ENCODE data around the gene TMTC4. TPM values are rescaled to one million over a fixed set of nuclear protein-coding genes. Genes with fewer than 3 reads are reported as not detected.
"Not testable (repeated sequence)": the region's sequence is repeated elsewhere in the genome, so short reads cannot be mapped to it uniquely, and the experiment has no call there.

The TMTC4 gene
- total and polyA plus RNA-seq, 9 donors, result 12.7 to 18.2 (median 15.2) TPM

DNA sequence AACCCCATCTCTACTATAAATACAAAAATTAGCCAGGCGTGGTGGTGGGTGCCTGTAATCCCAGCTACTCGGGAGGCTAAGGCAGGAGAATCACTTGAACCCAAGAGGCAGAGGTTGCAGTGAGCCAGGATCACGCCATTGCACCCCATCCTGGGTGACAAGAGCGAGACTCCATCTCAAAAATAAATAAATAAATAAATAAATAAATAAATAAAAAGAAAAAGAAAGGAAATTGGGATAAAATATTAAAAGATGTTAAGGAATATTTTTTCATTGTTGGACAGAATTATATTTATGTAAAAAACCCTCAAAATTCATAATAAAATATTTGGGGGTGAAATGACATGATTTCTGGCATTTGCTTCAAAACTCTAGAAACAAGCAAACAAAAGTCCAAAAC lies 97.4 kb downstream of the TMTC4 start:
- not testable (repeated sequence) for DNase-seq; H3K27ac ChIP-seq (ENCODE audit: low read length); H3K4me3 ChIP-seq (ENCODE audit: low read length); H3K9me3 ChIP-seq (replicated peaks; ENCODE audit: control insufficient read depth, low read depth, low read length); H3K27me3 ChIP-seq (ENCODE audit: control insufficient read depth, insufficient read depth, low read length); H3K4me1 ChIP-seq (ENCODE audit: control insufficient read depth, insufficient read depth, low read length)
- peaks cover 12% of the 10 kb centered on the region for H3K36me3 ChIP-seq (ENCODE audit: control insufficient read depth, insufficient read depth, low read length)
- no CpG with 5 or more reads among the region's 4 CpGs for WGBS (ENCODE audit: insufficient coverage)

DNA sequence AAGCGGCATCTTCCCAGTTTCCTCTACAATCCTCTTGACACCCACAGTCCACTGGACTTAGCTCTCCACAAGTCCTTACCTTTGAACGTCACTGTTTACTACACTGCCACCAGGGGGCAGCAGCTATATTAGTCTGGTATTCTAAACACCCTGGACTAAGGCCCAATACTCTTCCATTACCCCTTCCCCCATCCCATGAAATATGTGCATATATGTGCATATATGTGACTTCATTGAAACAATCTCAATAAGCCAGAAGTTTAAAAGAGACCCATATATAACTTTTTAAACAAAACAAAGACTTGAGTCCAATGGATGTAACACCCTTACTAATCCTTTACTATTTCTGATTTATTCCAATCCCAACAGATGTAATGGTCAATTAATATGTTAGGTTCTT lies 101.5 kb downstream of the TMTC4 start:
- WGBS (ENCODE audit: insufficient coverage), result 100% methylated on average over 1 of the region's 2 CpGs
- Histone ChIP-seq H3K27me3 (ENCODE audit: control insufficient read depth, insufficient read depth, low read length) (no peaks in the 10 kb centered on the region), H3K4me1 (ENCODE audit: control insufficient read depth, insufficient read depth, low read length) (no peaks in the 10 kb centered on the region), H3K9me3 (replicated peaks; ENCODE audit: control insufficient read depth, low read depth, low read length) (no peaks in the 10 kb centered on the region), H3K27ac (ENCODE audit: low read length) (no peak overlapping the region), H3K4me3 (ENCODE audit: low read length) (no peak overlapping the region), H3K36me3 (ENCODE audit: control insufficient read depth, insufficient read depth, low read length) (no peaks in the 10 kb centered on the region)
- DNase-seq, result peak; percentile 65

DNA sequence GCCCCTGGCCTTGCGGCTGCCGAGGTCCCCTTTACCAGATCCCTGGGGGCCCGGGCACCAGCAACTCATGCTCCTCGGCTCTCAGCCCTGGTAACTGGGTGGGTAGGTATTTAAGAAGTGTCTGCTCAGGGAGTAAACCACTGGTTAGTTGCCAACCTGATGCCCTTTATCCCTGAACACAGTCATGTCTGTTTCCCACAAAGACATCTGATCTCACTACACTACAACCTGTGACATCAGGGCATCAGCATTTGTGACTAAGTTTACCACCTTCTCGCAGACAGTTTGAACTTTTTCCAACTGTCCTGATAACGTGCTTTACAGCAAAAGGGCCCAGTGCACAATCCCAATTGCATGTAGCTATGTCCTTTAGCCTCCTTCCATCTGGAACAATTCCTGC lies 108.1 kb downstream of the TMTC4 start:
- Histone ChIP-seq H3K9me3 (replicated peaks; ENCODE audit: control insufficient read depth, low read depth, low read length) (peaks cover 3% of the 10 kb centered on the region), H3K4me1 (ENCODE audit: control insufficient read depth, insufficient read depth, low read length) (no peaks in the 10 kb centered on the region), H3K27me3 (ENCODE audit: control insufficient read depth, insufficient read depth, low read length) (no peaks in the 10 kb centered on the region), H3K4me3 (ENCODE audit: low read length) (no peak overlapping the region), H3K27ac (ENCODE audit: low read length) (no peak overlapping the region), H3K36me3 (ENCODE audit: control insufficient read depth, insufficient read depth, low read length) (no peaks in the 10 kb centered on the region)
- 94% methylated on average over 5 of the region's 6 CpGs for WGBS (ENCODE audit: insufficient coverage)
- DNase-seq, result no peak

DNA sequence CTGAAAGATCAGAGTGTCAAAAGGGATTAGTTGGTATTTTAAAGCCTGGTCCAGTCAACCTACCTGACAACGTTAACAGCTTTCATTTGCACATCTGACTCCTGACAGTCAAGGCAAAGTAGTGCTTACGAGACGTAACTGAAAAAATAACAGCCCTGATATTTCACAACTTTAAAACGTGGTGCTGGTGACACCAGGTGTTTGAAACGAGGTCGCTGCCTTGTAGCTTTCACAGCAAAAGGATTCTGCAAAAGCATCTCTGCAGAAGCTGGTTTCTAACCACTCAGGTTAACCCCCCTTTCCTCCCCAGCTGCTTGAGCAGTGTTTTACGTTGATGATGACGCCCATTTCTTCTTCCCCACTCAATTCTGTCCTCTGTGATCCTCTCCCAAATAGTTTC lies 109.3 kb downstream of the TMTC4 start:
- DNase-seq, result no peak
- Histone ChIP-seq H3K36me3 (ENCODE audit: control insufficient read depth, insufficient read depth, low read length) (no peaks in the 10 kb centered on the region), H3K9me3 (replicated peaks; ENCODE audit: control insufficient read depth, low read depth, low read length) (peaks cover 3% of the 10 kb centered on the region), H3K4me1 (ENCODE audit: control insufficient read depth, insufficient read depth, low read length) (no peaks in the 10 kb centered on the region), H3K27ac (ENCODE audit: low read length) (no peak overlapping the region), H3K27me3 (ENCODE audit: control insufficient read depth, insufficient read depth, low read length) (no peaks in the 10 kb centered on the region), H3K4me3 (ENCODE audit: low read length) (no peak overlapping the region)
- WGBS (ENCODE audit: insufficient coverage), result 58% methylated on average over 8 of the region's 8 CpGs

DNA sequence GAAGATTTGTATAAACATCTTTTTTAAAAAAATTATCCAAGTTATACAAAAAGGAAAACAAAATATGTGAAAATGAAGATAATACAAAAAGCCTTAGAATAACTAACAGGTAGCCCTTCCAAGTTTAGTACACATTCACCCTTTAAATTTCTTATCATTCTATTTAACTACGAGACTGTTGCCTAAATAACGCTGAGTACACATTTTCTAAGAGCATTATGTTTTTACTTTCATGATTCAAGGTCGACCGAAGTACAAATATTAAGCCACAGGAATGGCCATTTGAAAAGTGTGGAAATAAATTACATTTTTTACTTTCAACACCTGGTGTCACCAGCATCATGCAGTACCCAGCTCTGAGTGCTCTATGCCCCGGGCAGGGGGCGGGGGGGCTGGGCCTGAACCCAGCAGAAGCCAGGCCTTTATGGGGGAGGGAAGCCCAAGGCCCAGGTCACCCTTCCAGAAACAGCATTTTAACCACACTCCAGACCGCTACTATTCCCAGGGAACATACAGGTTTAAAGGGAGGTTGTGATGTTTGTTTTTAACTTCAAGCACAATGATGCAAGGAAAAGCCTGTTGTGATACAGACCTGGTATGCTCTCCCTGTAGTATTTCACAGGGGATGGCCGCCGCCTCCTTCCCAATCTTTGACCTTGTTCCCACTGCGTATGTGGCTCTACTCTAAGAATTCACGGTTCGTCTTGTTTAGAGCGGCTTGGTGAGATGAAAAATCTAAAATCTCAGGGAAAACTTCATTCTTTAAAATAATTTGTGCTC lies 110.0 kb downstream of the TMTC4 start:
- Histone ChIP-seq H3K9me3 (replicated peaks; ENCODE audit: control insufficient read depth, low read depth, low read length) (peaks cover 3% of the 10 kb centered on the region), H3K27ac (ENCODE audit: low read length) (no peak overlapping the region), H3K36me3 (ENCODE audit: control insufficient read depth, insufficient read depth, low read length) (no peaks in the 10 kb centered on the region), H3K4me3 (ENCODE audit: low read length) (no peak overlapping the region), H3K4me1 (ENCODE audit: control insufficient read depth, insufficient read depth, low read length) (no peaks in the 10 kb centered on the region), H3K27me3 (ENCODE audit: control insufficient read depth, insufficient read depth, low read length) (no peaks in the 10 kb centered on the region)
- DNase-seq, result no peak
- 81% methylated on average over 2 of the region's 13 CpGs for WGBS (ENCODE audit: insufficient coverage)

DNA sequence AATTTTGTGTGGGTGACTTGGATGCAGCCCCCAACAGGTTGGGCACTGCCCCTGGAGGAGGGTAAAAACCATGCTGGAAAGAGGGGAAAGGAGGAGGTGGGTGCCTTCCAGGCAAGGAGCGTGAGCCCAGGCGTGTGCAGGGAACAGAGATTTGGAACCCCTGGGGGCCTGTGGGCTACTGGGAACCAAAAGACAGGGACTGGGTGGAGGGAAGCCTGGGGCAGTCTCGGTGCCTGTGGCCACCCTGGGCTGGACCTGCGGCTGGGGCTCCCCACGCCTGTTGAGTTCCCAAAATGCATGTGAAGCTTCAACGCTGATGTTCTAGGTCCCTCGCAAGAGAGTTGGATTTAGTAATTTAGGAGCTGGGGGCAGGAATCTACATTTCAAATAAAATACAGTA lies 110.8 kb downstream of the TMTC4 start:
- WGBS (ENCODE audit: insufficient coverage), result 86% methylated on average over 2 of the region's 7 CpGs
- H3K27me3 ChIP-seq (ENCODE audit: control insufficient read depth, insufficient read depth, low read length), result no peaks in the 10 kb centered on the region
- H3K4me1 ChIP-seq (ENCODE audit: control insufficient read depth, insufficient read depth, low read length), result no peaks in the 10 kb centered on the region
- no peaks in the 10 kb centered on the region for H3K36me3 ChIP-seq (ENCODE audit: control insufficient read depth, insufficient read depth, low read length)
- peaks cover 3% of the 10 kb centered on the region for H3K9me3 ChIP-seq (replicated peaks; ENCODE audit: control insufficient read depth, low read depth, low read length)
- H3K27ac ChIP-seq (ENCODE audit: low read length), result no peak overlapping the region
- DNase-seq, result no peak
- H3K4me3 ChIP-seq (ENCODE audit: low read length), result no peak overlapping the region

DNA sequence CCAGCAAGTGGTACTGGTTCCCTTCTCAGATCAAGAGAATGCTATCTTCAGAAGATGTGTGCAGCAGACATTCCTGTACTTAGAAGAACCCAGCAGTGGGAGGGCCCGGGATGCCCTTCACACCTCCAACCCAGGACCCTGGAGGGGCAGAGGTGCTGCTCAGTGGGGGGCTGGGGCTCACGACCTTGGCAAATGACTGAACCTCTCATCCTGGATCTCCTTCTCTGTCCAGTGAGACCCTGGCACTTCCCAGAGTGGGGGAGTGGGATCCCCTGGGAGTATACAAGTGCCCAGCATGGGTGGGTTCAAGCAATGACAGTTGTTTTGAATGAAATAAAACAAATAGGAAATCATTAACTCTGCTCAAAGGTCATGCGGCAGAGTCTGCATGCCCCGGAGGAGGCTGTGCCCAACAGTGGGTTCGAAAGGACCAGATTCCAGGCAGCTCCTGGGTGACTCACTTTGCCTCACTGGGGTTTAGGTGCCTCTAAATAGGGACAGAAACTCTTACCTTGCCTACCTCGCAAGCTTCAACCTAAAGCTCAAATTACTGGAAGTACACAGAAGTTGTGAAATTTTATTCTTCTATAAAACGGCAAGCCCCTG lies 112.9 kb downstream of the TMTC4 start:
- WGBS (ENCODE audit: insufficient coverage), result 67% methylated on average over 3 of the region's 7 CpGs
- Histone ChIP-seq H3K36me3 (ENCODE audit: control insufficient read depth, insufficient read depth, low read length) (no peaks in the 10 kb centered on the region), H3K4me3 (ENCODE audit: low read length) (no peak overlapping the region), H3K27ac (ENCODE audit: low read length) (no peak overlapping the region), H3K4me1 (ENCODE audit: control insufficient read depth, insufficient read depth, low read length) (no peaks in the 10 kb centered on the region), H3K27me3 (ENCODE audit: control insufficient read depth, insufficient read depth, low read length) (no peaks in the 10 kb centered on the region), H3K9me3 (replicated peaks; ENCODE audit: control insufficient read depth, low read depth, low read length) (peaks cover 3% of the 10 kb centered on the region)
- DNase-seq, result no peak

DNA sequence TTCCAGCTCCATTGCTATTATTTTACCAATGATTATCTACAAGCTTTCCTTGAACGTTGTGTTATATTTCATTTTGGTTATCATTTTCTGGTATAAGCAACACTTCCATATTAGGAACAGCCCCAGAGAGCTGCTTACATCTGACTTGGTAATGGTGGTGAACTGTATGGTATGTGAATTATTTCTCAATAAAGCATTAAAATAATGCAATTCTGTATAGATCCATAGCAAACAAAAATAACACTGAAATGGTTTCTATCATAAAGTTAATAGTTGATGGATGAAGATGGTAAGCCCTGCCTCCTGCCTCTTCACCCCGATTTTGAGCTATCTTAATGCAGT lies 113.5 kb downstream of the TMTC4 start:
- Histone ChIP-seq H3K27ac (ENCODE audit: low read length) (no peak overlapping the region), H3K9me3 (replicated peaks; ENCODE audit: control insufficient read depth, low read depth, low read length) (peaks cover 3% of the 10 kb centered on the region), H3K36me3 (ENCODE audit: control insufficient read depth, insufficient read depth, low read length) (no peaks in the 10 kb centered on the region), H3K4me1 (ENCODE audit: control insufficient read depth, insufficient read depth, low read length) (no peaks in the 10 kb centered on the region), H3K27me3 (ENCODE audit: control insufficient read depth, insufficient read depth, low read length) (no peaks in the 10 kb centered on the region), H3K4me3 (ENCODE audit: low read length) (no peak overlapping the region)
- 100% methylated on average over 1 of the region's 2 CpGs for WGBS (ENCODE audit: insufficient coverage)
- no peak for DNase-seq

DNA sequence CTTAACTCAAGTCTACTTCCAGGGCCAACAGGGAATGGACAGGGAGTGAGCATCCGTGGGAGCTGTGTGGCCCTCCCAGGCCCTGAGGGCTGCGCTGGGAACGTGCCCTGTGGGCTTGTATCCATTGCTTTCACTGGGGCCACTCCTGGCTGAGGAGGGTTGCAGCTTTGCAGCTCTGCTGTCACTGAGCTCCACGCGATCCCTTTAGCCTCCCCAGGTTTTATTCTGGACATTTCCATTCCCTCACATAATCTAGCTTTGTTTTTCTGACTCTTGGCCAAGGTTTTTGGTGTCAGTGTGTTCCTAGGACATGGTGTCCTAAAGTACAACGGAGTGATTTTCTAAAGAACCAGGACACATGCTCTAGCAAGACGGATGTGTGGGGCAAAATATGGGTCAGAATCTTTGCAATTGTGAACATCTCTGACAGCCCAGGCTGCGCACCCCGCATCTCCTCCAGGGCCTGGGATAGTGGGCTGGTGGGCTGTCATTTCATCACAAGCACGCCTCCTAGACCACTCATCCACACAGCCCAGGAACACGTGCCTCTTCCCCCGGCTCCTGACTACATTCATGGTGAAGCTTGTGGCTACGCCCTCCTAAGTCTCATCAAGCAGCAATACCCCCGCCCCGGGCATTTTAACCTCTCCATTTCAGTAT lies 114.0 kb downstream of the TMTC4 start:
- Histone ChIP-seq H3K4me3 (ENCODE audit: low read length) (no peak overlapping the region), H3K27ac (ENCODE audit: low read length) (no peak overlapping the region), H3K9me3 (replicated peaks; ENCODE audit: control insufficient read depth, low read depth, low read length) (peaks cover under 1% of the 10 kb centered on the region), H3K36me3 (ENCODE audit: control insufficient read depth, insufficient read depth, low read length) (no peaks in the 10 kb centered on the region), H3K27me3 (ENCODE audit: control insufficient read depth, insufficient read depth, low read length) (no peaks in the 10 kb centered on the region), H3K4me1 (ENCODE audit: control insufficient read depth, insufficient read depth, low read length) (no peaks in the 10 kb centered on the region)
- WGBS (ENCODE audit: insufficient coverage), result 71% methylated on average over 10 of the region's 15 CpGs
- DNase-seq, result no peak

DNA sequence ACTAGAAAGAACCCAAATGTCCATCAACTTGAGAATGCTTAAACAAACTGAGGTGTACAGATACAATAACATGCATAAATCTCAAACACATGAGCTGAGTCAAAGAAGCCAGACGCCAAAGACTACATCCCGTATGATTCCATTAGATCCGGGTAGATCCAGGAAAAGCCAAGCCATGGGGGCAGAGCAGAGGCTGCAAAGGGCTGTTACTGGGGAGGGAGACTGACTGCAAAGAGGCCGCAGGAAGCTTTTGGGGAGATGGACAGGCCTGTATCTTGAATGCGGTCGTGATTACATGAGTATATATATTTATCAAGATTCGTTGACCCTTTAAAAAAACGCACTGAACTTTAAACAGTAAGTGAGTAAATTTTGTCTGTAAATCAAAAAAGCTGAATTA lies 114.7 kb downstream of the TMTC4 start:
- Histone ChIP-seq H3K36me3 (ENCODE audit: control insufficient read depth, insufficient read depth, low read length) (no peaks in the 10 kb centered on the region), H3K4me3 (ENCODE audit: low read length) (no peak overlapping the region), H3K4me1 (ENCODE audit: control insufficient read depth, insufficient read depth, low read length) (no peaks in the 10 kb centered on the region), H3K27me3 (ENCODE audit: control insufficient read depth, insufficient read depth, low read length) (no peaks in the 10 kb centered on the region), H3K9me3 (replicated peaks; ENCODE audit: control insufficient read depth, low read depth, low read length) (no peaks in the 10 kb centered on the region), H3K27ac (ENCODE audit: low read length) (no peak overlapping the region)
- no peak for DNase-seq
- 59% methylated on average over 3 of the region's 8 CpGs for WGBS (ENCODE audit: insufficient coverage)
